WTC11 (cell line): Measurements from ENCODE around the gene ADK. TPM values are rescaled to one million over a fixed set of nuclear protein-coding genes. Genes with fewer than 3 reads are reported as not detected.

Source experiments
- ATAC-seq: fragments of 200-7000 bp; cut with Tn5 transposase; 2 replicates; pipeline ENCODE4 v1.10.0; 2021; ENCODE audit warnings: mild to moderate bottlenecking, moderate library complexity
- CTCF ChIA-PET: fragments of 300-600 bp; sonication (Branson Sonifier 250); formaldehyde crosslinking; loops from one replicate; lab custom pipeline; 2021; ENCODE audit warnings: antibody characterized with exemption; lab: Charles Lee
- POLR2A ChIA-PET: fragments of 350-600 bp; sonication (Branson Sonifier 250); formaldehyde crosslinking; loops from one replicate; lab custom pipeline; 2021; ENCODE audit warnings: antibody characterized with exemption; lab: Charles Lee
- DNase-seq: peaks from one replicate; pipeline ENCODE4 v3.0.0; 2021; ENCODE audit warnings: low spot score
- H3K27ac Mint-ChIP-seq: 2 replicates; pipeline ENCODE4 v1.8.0; 2021; ENCODE audit warnings: mixed read lengths
- H3K27me3 Mint-ChIP-seq: 2 replicates; pipeline ENCODE4 v1.8.0; 2021; ENCODE audit warnings: low read depth, mild to moderate bottlenecking, moderate library complexity, mixed read lengths
- H3K36me3 Mint-ChIP-seq: 2 replicates; pipeline ENCODE4 v1.8.0; 2021; ENCODE audit warnings: mixed read lengths
- H3K4me1 Mint-ChIP-seq: 2 replicates; pipeline ENCODE4 v1.8.0; 2022; ENCODE audit warnings: mixed read lengths
- H3K4me3 Mint-ChIP-seq: 2 replicates; pipeline ENCODE4 v1.8.0; 2021; ENCODE audit warnings: mild to moderate bottlenecking, moderate library complexity, mixed read lengths
- H3K9me3 Mint-ChIP-seq: 2 replicates; pipeline ENCODE4 v1.8.0; 2021; ENCODE audit warnings: mixed read lengths
- ATF1 ChIP-seq: sonication (generic); formaldehyde crosslinking; IDR thresholded peaks from 2 replicates; pipeline ENCODE4 v1.8.1; 2023; ENCODE audit warnings: mild to moderate bottlenecking, moderate library complexity, missing genetic modification reagents
- CBFB ChIP-seq: sonication (generic); formaldehyde crosslinking; IDR thresholded peaks from 2 replicates; pipeline ENCODE4 v1.8.1; 2022; ENCODE audit warnings: mild to moderate bottlenecking, low read depth, missing genetic modification reagents
- EMX1 ChIP-seq: fragments of 250-450 bp; sonication (Bioruptor Pico); IDR thresholded peaks from 2 replicates; pipeline ENCODE4 v1.8.0; 2021; ENCODE audit warnings: mild to moderate bottlenecking
- FOXP1 ChIP-seq: sonication (generic); formaldehyde crosslinking; IDR thresholded peaks from 2 replicates; pipeline ENCODE4 v1.8.0; 2022; ENCODE audit warnings: missing genetic modification reagents, mild to moderate bottlenecking, moderate library complexity, borderline replicate concordance
- HMGA2 ChIP-seq: fragments of 250-450 bp; sonication (Bioruptor Pico); IDR thresholded peaks from 2 replicates; pipeline ENCODE4 v1.4.0; 2021; ENCODE audit warnings: mild to moderate bottlenecking, moderate library complexity
- IRF1 ChIP-seq: sonication (generic); formaldehyde crosslinking; IDR thresholded peaks from 2 replicates; pipeline ENCODE4 v1.8.0; 2023; ENCODE audit warnings: missing genetic modification reagents
- MAX ChIP-seq: sonication (generic); formaldehyde crosslinking; IDR thresholded peaks from 2 replicates; pipeline ENCODE4 v1.8.0; 2022; ENCODE audit warnings: mild to moderate bottlenecking, missing genetic modification reagents
- PRRX2 ChIP-seq: fragments of 250-450 bp; sonication (Bioruptor Pico); IDR thresholded peaks from 2 replicates; pipeline ENCODE4 v1.8.0; 2021; ENCODE audit warnings: mild to moderate bottlenecking
- SP1 ChIP-seq: sonication (generic); formaldehyde crosslinking; conservative IDR thresholded peaks from 2 replicates; pipeline ENCODE4 v1.8.1; 2022; ENCODE audit warnings: missing genetic modification reagents
- TCF7 ChIP-seq: sonication (generic); formaldehyde crosslinking; IDR thresholded peaks from 2 replicates; pipeline ENCODE4 v1.8.0; 2022; ENCODE audit warnings: mild to moderate bottlenecking, low read depth, missing genetic modification reagents, moderate library complexity
- TP53 ChIP-seq: sonication (generic); formaldehyde crosslinking; IDR thresholded peaks from 2 replicates; pipeline ENCODE4 v1.8.1; 2023; ENCODE audit warnings: mild to moderate bottlenecking, missing genetic modification reagents
- USF1 ChIP-seq: sonication (generic); formaldehyde crosslinking; IDR thresholded peaks from 2 replicates; pipeline ENCODE4 v1.8.0; 2022; ENCODE audit warnings: mild to moderate bottlenecking, missing genetic modification reagents
- ZNF121 ChIP-seq: sonication (generic); formaldehyde crosslinking; IDR thresholded peaks from 2 replicates; pipeline ENCODE4 v1.8.0; 2023; ENCODE audit warnings: missing genetic modification reagents
- ZNF263 ChIP-seq: sonication (generic); formaldehyde crosslinking; IDR thresholded peaks from 2 replicates; pipeline ENCODE4 v1.8.1; 2022; ENCODE audit warnings: low read depth, mild to moderate bottlenecking, moderate library complexity, missing genetic modification reagents
- ZNF416 ChIP-seq: fragments of 250-450 bp; sonication (Bioruptor Pico); IDR thresholded peaks from 2 replicates; pipeline ENCODE4 v1.9.0; 2021; ENCODE audit warnings: mild to moderate bottlenecking, inconsistent platforms
- ZNF423 ChIP-seq: fragments of 250-450 bp; sonication (Bioruptor Pico); IDR thresholded peaks from 2 replicates; pipeline ENCODE4 v2.1.2; 2022; ENCODE audit warnings: mild to moderate bottlenecking, moderate library complexity
- total RNA-seq: library from RNA; stranded (reverse); gene quantifications from 3 replicates; pipeline ENCODE4 v1.2.3, GENCODE V29; 2021
- TF ChIP-seq, protein P1 (sequence below): fragments of 250-450 bp; sonication (Bioruptor Pico); IDR thresholded peaks from 2 replicates; pipeline ENCODE4 v2.1.2; 2022; ENCODE audit warnings: mild to moderate bottlenecking, moderate library complexity
- TF ChIP-seq, protein P2 (sequence below): sonication (generic); formaldehyde crosslinking; IDR thresholded peaks from 2 replicates; pipeline ENCODE4 v1.8.0; 2022; ENCODE audit warnings: mild to moderate bottlenecking, missing genetic modification reagents
- TF ChIP-seq, protein P3 (sequence below): fragments of 250-450 bp; sonication (Bioruptor Pico); IDR thresholded peaks from 2 replicates; pipeline ENCODE4 v1.9.0; 2021; ENCODE audit warnings: mild to moderate bottlenecking
- TF ChIP-seq, protein P4 (sequence below): fragments of 250-450 bp; sonication (Bioruptor Pico); IDR thresholded peaks from 2 replicates; pipeline ENCODE4 v1.9.0; 2021; ENCODE audit warnings: mild to moderate bottlenecking, borderline replicate concordance

ADK gene
- total RNA-seq, 1 experiment from 2014 or later: 32.7 TPM

DNA sequence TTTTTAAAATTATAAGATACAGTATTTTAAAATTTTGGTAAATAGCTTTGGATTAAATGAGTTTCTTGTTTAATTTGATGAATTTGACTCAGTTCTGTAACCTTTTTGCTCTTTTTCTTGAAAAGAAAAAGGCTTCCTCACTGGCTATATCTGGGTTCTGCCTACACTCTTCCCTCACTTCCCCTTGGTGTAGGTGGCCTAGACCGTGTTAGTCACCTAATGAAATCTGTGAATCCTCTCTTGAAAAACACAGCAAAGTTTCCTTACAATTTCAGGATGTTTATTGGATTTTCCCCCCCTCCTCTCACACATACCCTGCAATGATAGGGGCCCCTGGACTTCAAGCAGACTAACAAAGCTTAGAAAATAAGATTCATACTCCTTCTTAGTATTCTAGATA, 231.6 kb downstream of the ADK start:
- peaks cover 6% of the 10 kb centered on the region for H3K4me1 Mint-ChIP-seq
- H3K9me3 Mint-ChIP-seq: peaks cover 3% of the 10 kb centered on the region; the same call in 1 of the 2 replicates
- no peak overlapping the region for H3K4me3 Mint-ChIP-seq
- POLR2A ChIA-PET: interaction anchor here (0.8 kb wide), 1 partner anchor 33 kb away, joined by 3 read pairs; no protein-coding TSS in a partner anchor
- H3K27me3 Mint-ChIP-seq: no peaks in the 10 kb centered on the region
- H3K36me3 Mint-ChIP-seq: no peaks in the 10 kb centered on the region
- CTCF ChIA-PET: no interaction called here
- no peak overlapping the region for H3K27ac Mint-ChIP-seq
- TF ChIP-seq ZNF423 (CRISPR knock-in tag): no peak
- TF ChIP-seq SP1 (CRISPR knock-in tag): no peak
- TF ChIP-seq PRRX2: no peak
- TF ChIP-seq, protein P1, sequence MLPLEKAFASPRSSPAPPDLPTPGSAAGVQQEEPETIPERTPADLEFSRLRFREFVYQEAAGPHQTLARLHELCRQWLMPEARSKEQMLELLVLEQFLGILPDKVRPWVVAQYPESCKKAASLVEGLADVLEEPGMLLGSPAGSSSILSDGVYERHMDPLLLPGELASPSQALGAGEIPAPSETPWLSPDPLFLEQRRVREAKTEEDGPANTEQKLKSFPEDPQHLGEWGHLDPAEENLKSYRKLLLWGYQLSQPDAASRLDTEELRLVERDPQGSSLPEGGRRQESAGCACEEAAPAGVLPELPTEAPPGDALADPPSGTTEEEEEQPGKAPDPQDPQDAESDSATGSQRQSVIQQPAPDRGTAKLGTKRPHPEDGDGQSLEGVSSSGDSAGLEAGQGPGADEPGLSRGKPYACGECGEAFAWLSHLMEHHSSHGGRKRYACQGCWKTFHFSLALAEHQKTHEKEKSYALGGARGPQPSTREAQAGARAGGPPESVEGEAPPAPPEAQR (CRISPR knock-in tag): no peak
- no peak for TF ChIP-seq HMGA2
- no peak for TF ChIP-seq ZNF121 (CRISPR knock-in tag)
- TF ChIP-seq ATF1 (CRISPR knock-in tag): no peak
- TF ChIP-seq CBFB (CRISPR knock-in tag): no peak
- TF ChIP-seq, all 79 proteins: peak for 0
- ATAC-seq (no peak), DNase-seq (no peak)

- no peak for TF ChIP-seq TP53 (CRISPR knock-in tag)
- TF ChIP-seq, protein P2, sequence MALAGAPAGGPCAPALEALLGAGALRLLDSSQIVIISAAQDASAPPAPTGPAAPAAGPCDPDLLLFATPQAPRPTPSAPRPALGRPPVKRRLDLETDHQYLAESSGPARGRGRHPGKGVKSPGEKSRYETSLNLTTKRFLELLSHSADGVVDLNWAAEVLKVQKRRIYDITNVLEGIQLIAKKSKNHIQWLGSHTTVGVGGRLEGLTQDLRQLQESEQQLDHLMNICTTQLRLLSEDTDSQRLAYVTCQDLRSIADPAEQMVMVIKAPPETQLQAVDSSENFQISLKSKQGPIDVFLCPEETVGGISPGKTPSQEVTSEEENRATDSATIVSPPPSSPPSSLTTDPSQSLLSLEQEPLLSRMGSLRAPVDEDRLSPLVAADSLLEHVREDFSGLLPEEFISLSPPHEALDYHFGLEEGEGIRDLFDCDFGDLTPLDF (CRISPR knock-in tag): no peak
- no peak for TF ChIP-seq ZNF416 (CRISPR knock-in tag)
- TF ChIP-seq MAX: no peak
- TF ChIP-seq FOXP1 (CRISPR knock-in tag): no peak
- no peak for TF ChIP-seq TCF7
- no peak for TF ChIP-seq ZNF121 (CRISPR knock-in tag)
- no peak for TF ChIP-seq EMX1 (CRISPR knock-in tag)
- TF ChIP-seq, protein P3, sequence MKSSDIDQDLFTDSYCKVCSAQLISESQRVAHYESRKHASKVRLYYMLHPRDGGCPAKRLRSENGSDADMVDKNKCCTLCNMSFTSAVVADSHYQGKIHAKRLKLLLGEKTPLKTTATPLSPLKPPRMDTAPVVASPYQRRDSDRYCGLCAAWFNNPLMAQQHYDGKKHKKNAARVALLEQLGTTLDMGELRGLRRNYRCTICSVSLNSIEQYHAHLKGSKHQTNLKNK: no peak
- no peak for TF ChIP-seq USF1 (CRISPR knock-in tag)
- Mint-ChIP-seq H3K4me1 (peaks cover 6% of the 10 kb centered on the region), H3K27me3 (no peaks in the 10 kb centered on the region), H3K4me3 (no peak overlapping the region), H3K36me3 (no peaks in the 10 kb centered on the region), H3K27ac (no peak overlapping the region), H3K9me3 (peaks cover under 1% of the 10 kb centered on the region; the same call in 1 of the 2 replicates)
- ChIA-PET CTCF (no interaction called here), POLR2A (no interaction called here)
- ATAC-seq: no peak
- no peak for DNase-seq
These were observed 232.6 kb downstream of the ADK start for GRCh38 chr10:74383642-74384041.

- H3K27ac Mint-ChIP-seq: 0 out of 2 replicates have a peak overlapping the region, but pooled peaks have one; percentile 50
- H3K4me1 Mint-ChIP-seq: peaks cover 6% of the 10 kb centered on the region
- POLR2A ChIA-PET: no interaction called here
- H3K4me3 Mint-ChIP-seq: no peak overlapping the region
- no peak for DNase-seq
- ATAC-seq: no peak
- H3K36me3 Mint-ChIP-seq: no peaks in the 10 kb centered on the region
- H3K9me3 Mint-ChIP-seq: no peaks in the 10 kb centered on the region
- CTCF ChIA-PET: no interaction called here
- no peaks in the 10 kb centered on the region for H3K27me3 Mint-ChIP-seq
- TF ChIP-seq, protein P4, sequence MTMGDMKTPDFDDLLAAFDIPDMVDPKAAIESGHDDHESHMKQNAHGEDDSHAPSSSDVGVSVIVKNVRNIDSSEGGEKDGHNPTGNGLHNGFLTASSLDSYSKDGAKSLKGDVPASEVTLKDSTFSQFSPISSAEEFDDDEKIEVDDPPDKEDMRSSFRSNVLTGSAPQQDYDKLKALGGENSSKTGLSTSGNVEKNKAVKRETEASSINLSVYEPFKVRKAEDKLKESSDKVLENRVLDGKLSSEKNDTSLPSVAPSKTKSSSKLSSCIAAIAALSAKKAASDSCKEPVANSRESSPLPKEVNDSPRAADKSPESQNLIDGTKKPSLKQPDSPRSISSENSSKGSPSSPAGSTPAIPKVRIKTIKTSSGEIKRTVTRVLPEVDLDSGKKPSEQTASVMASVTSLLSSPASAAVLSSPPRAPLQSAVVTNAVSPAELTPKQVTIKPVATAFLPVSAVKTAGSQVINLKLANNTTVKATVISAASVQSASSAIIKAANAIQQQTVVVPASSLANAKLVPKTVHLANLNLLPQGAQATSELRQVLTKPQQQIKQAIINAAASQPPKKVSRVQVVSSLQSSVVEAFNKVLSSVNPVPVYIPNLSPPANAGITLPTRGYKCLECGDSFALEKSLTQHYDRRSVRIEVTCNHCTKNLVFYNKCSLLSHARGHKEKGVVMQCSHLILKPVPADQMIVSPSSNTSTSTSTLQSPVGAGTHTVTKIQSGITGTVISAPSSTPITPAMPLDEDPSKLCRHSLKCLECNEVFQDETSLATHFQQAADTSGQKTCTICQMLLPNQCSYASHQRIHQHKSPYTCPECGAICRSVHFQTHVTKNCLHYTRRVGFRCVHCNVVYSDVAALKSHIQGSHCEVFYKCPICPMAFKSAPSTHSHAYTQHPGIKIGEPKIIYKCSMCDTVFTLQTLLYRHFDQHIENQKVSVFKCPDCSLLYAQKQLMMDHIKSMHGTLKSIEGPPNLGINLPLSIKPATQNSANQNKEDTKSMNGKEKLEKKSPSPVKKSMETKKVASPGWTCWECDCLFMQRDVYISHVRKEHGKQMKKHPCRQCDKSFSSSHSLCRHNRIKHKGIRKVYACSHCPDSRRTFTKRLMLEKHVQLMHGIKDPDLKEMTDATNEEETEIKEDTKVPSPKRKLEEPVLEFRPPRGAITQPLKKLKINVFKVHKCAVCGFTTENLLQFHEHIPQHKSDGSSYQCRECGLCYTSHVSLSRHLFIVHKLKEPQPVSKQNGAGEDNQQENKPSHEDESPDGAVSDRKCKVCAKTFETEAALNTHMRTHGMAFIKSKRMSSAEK (CRISPR knock-in tag): no peak
- TF ChIP-seq IRF1 (CRISPR knock-in tag): no peak
- no peak for TF ChIP-seq ZNF263 (CRISPR knock-in tag)
These were observed 233.7 kb downstream of the ADK start for GRCh38 chr10:74384615-74385183.
